PC-3 (cell line): ENCODE measurements around the gene UHRF1. TPM values are rescaled to one million over a fixed set of nuclear protein-coding genes. Genes with fewer than 3 reads are reported as not detected.

ENCODE experiments used
- ATAC-seq: fragments of 200-7000 bp; cut with Tn5 transposase; 2 replicates; pipeline ENCODE4 v1.9.1; 2020; ENCODE audit warnings: mild to moderate bottlenecking, moderate library complexity
- BruUV-seq: library from RNA; stranded (reverse); fragments of 400-500 nt; replicated peaks from 2 replicates; lab custom pipeline; 2021; lab: Mats Ljungman, UMichigan
- CTCF ChIA-PET: fragments of 300-600 bp; sonication (Branson Sonifier 250); formaldehyde crosslinking; loops from one replicate; lab custom pipeline; 2022; ENCODE audit warnings: antibody characterized with exemption; lab: Charles Lee
- POLR2A ChIA-PET: fragments of 300-600 bp; sonication (Branson Sonifier 250); formaldehyde crosslinking; loops from one replicate; lab custom pipeline; 2022; ENCODE audit warnings: antibody characterized with exemption; ENCODE audit not compliant: unreplicated experiment; lab: Charles Lee
- DNase-seq: peaks from one replicate; pipeline ENCODE4 v3.0.0-alpha.2; 2015
- H2AFZ ChIP-seq: fragments of 300-600 bp; sonication (generic); 2 replicates; pipeline ENCODE4 v1.6.0; 2016; ENCODE audit warnings: antibody characterized with exemption, low read length
- H3F3A ChIP-seq: fragments of 300-600 bp; sonication (generic); one replicate; pipeline ENCODE4 v1.6.0; 2017; ENCODE audit warnings: antibody characterized with exemption, low read length, control low read depth, mild to moderate bottlenecking; ENCODE audit not compliant: unreplicated experiment
- H3K27ac ChIP-seq: fragments of 300-600 bp; sonication (generic); 2 replicates; pipeline ENCODE4 v1.5.1; 2016; ENCODE audit warnings: mild to moderate bottlenecking, low read length
- H3K27me3 ChIP-seq: fragments of 300-600 bp; sonication (generic); 2 replicates; pipeline ENCODE4 v1.6.1; 2016; ENCODE audit warnings: low read length, mixed read lengths
- H3K36me3 ChIP-seq: fragments of 300-600 bp; sonication (generic); 2 replicates; pipeline ENCODE4 v1.6.1; 2016; ENCODE audit warnings: low read depth, mixed run types, low read length, mixed read lengths
- H3K4me1 ChIP-seq: fragments of 300-600 bp; sonication (generic); 2 replicates; pipeline ENCODE4 v1.5.1; 2016; ENCODE audit warnings: low read length; ENCODE audit not compliant: insufficient read depth
- H3K4me2 ChIP-seq: fragments of 300-600 bp; sonication (generic); 2 replicates; pipeline ENCODE4 v1.6.0; 2016; ENCODE audit warnings: low read length
- H3K4me3 ChIP-seq: fragments of 300-600 bp; sonication (generic); 2 replicates; pipeline ENCODE4 v1.5.1; 2016; ENCODE audit warnings: mild to moderate bottlenecking, low read length, mixed read lengths
- H3K79me2 ChIP-seq: fragments of 300-600 bp; sonication (generic); 2 replicates; pipeline ENCODE4 v1.6.1; 2017; ENCODE audit warnings: low read length, mixed read lengths
- H3K9ac ChIP-seq: fragments of 300-600 bp; sonication (generic); 2 replicates; pipeline ENCODE4 v1.6.0; 2016; ENCODE audit warnings: mild to moderate bottlenecking, low read length
- H3K9me2 ChIP-seq: fragments of 300-600 bp; sonication (generic); replicated peaks from 2 replicates; pipeline ENCODE4 v1.6.1; 2016; ENCODE audit warnings: mixed run types, low read length, mixed read lengths
- H3K9me3 ChIP-seq: fragments of 300-600 bp; sonication (generic); 2 replicates; pipeline ENCODE4 v1.6.1; 2016; ENCODE audit warnings: low read length, mixed read lengths
- H4K20me1 ChIP-seq: fragments of 300-600 bp; sonication (generic); 2 replicates; pipeline ENCODE4 v1.6.1; 2016; ENCODE audit warnings: low read length, mixed read lengths
- CTCF ChIP-seq: fragments of 300-600 bp; sonication (generic); conservative IDR thresholded peaks from 2 replicates; pipeline ENCODE4 v1.5.1; 2017; ENCODE audit warnings: antibody characterized with exemption, low read depth, mild to moderate bottlenecking, low read length
- EZH2 ChIP-seq: fragments of 300-600 bp; sonication (generic); IDR thresholded peaks from one replicate; pipeline ENCODE4 v1.6.1; 2017; ENCODE audit warnings: antibody characterized with exemption, mild to moderate bottlenecking, low read length; ENCODE audit not compliant: unreplicated experiment
- EZH2phosphoT487 ChIP-seq: fragments of 300-600 bp; sonication (generic); IDR thresholded peaks from 2 replicates; pipeline ENCODE4 v1.6.1; 2018; ENCODE audit warnings: mild to moderate bottlenecking, antibody characterized with exemption, low read length, borderline replicate concordance
- intact Hi-C: fragments of 100-400 bp; cut with micrococcal nuclease; formaldehyde crosslinking; loops from 2 replicates; pipeline ENCODE4 v1.9.0; 2023
- total RNA-seq: library from RNA; depleted of rRNA; stranded (reverse); fragments of >200 nt; gene quantifications from 2 replicates; pipeline ENCODE4 v1.2.3, GENCODE V29; 2014

The UHRF1 gene
- total RNA-seq, 1 experiment from 2014 or later: 163 TPM

- no peak for TF ChIP-seq CTCF
- no peak for TF ChIP-seq EZH2phosphoT487
- TF ChIP-seq EZH2: no peak
- ATAC-seq (no peak), DNase-seq (peak; percentile 51)
- Histone ChIP-seq H3K27ac (no peak overlapping the region), H4K20me1 (peaks cover 39% of the 10 kb centered on the region), H2AFZ (no peak overlapping the region), H3K27me3 (no peaks in the 10 kb centered on the region), H3K4me3 (peak overlapping the region; percentile 84), H3K9me2 (no peaks in the 10 kb centered on the region), H3K36me3 (no peaks in the 10 kb centered on the region), H3K79me2 (peaks cover 56% of the 10 kb centered on the region), H3K4me1 (peaks cover 33% of the 10 kb centered on the region), H3K4me2 (peak overlapping the region; percentile 98), H3K9me3 (no peaks in the 10 kb centered on the region), H3K9ac (peak overlapping the region; percentile 72), H3F3A (peaks cover 16% of the 10 kb centered on the region)
- intact Hi-C loops: loop anchor here (2.0 to 5.0 kb wide), 3 partner anchors 57 to 158 kb away; no protein-coding TSS in a partner anchor
- CTCF ChIA-PET: interaction anchor here (0.5 to 1.6 kb wide), 3 partner anchors 59 to 420 kb away, joined by 3 to 7 read pairs (median 5); no protein-coding TSS in a partner anchor
- BruUV-seq: TSS peak; percentile 59
- POLR2A ChIA-PET: interaction anchor here (0.6 to 0.7 kb wide), 2 partner anchors 80 to 103 kb away, joined by 3 read pairs; partner anchors contain the start of gene PLIN3
These were observed 60.7 kb downstream of the UHRF1 start for GRCh38 chr19:4969772-4970531.

- TF ChIP-seq EZH2 (no peak), EZH2phosphoT487 (no peak), CTCF (no peak)
- intact Hi-C loops: loop anchor here (2.0 to 5.0 kb wide), 3 partner anchors 58 to 158 kb away; no protein-coding TSS in a partner anchor
- no peaks in the 10 kb centered on the region for H3K36me3 ChIP-seq
- H3K27me3 ChIP-seq: no peaks in the 10 kb centered on the region
- peak; percentile 4; the same call in 1 of the 2 replicates for ATAC-seq
- peak overlapping the region; percentile 98 for H3K4me2 ChIP-seq
- peaks cover 36% of the 10 kb centered on the region for H3K4me1 ChIP-seq
- H3K9ac ChIP-seq: peak overlapping the region; percentile 72
- H4K20me1 ChIP-seq: peaks cover 40% of the 10 kb centered on the region
- BruUV-seq: no TSS peak
- H2AFZ ChIP-seq: peak overlapping the region; percentile 20
- H3K27ac ChIP-seq: no peak overlapping the region
- H3K9me2 ChIP-seq: no peaks in the 10 kb centered on the region
- POLR2A ChIA-PET: interaction anchor here (0.7 kb wide), 1 partner anchor 81 kb away, joined by 3 read pairs; no protein-coding TSS in a partner anchor
- H3K79me2 ChIP-seq: peaks cover 65% of the 10 kb centered on the region
- DNase-seq: peak; percentile 49
- no peaks in the 10 kb centered on the region for H3K9me3 ChIP-seq
- peaks cover 16% of the 10 kb centered on the region for H3F3A ChIP-seq
- peak overlapping the region; percentile 84 for H3K4me3 ChIP-seq
- CTCF ChIA-PET: interaction anchor here (0.6 to 1.6 kb wide), 2 partner anchors 59 to 61 kb away, joined by 3 to 7 read pairs; no protein-coding TSS in a partner anchor
These were observed 61.5 kb downstream of the UHRF1 start for GRCh38 chr19:4970558-4971423.
